ENCODE results near the gene ZNF106.

DNA sequence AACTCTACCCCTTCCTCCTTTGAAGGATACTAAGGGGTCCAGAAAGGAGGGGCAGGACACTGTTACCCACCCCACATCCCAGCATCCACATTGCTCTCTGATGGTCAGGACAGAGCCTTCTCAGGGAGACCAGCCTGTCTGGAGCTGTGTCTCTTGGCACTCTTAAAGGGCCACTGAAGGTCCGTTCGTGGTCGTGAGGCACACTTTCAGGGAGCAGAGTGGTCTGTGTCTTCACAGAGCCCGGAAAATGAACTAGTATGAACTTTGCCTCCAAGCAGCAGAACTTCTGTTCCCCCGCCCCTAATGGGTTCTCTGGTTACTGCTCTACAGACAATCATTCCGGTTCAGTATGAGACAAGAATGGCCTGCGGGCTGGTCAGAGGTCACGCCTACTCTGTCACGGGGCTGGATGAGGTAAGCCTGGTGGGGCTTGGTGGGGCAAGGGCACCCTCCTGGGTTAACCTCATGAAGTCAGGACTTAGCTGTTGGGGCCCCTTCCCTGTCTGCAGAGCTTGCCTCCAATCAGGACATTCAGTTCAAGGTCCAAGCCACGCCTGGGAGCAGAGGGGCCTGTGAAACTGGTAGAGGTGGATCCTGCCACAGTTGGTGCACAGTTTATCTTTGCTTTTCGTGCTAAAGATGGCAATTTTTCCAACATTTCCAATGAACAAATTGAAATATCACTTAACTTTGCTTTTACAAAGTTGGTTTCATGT is 98.5 kb downstream of the ZNF106 start:
- no peak for TF ChIP-seq CTCF (IDR thresholded peaks at IDR 0.05)
- TF ChIP-seq POLR2AphosphoS5 (IDR thresholded peaks at IDR 0.05) = no peak
- TF ChIP-seq POLR2A (IDR thresholded peaks at IDR 0.05) = no peak

All from upper lobe of left lung (tissue), 4 donors.